Common myeloid progenitor, CD34-positive (primary cell): Measurements from ENCODE around the gene SIK2.

ENCODE experiments used
- CTCF ChIA-PET: fragments of 350-600 bp; sonication (Branson Sonifier 250); formaldehyde crosslinking; loops from one replicate; lab custom pipeline; 2021; ENCODE audit warnings: antibody characterized with exemption; lab: Charles Lee
- POLR2A ChIA-PET: fragments of 350-600 bp; sonication (Branson Sonifier 250); formaldehyde crosslinking; loops from one replicate; lab custom pipeline; 2021; ENCODE audit warnings: antibody characterized with exemption; lab: Charles Lee
- DNase-seq, 3 donors: peaks; one replicate each; pipeline versions ENCODE4 v3.0.0 to v3.0.0-alpha.2; 2013
- H3K27ac ChIP-seq, 2 experiments: 1 replicate in 1 of 2; 2 replicates in 1 of 2; pipeline ENCODE4 v1.7.0; 2013; ENCODE audit warnings: inconsistent platforms in 2 of 2, low read length in 2 of 2, mild to moderate bottlenecking in 2 of 2, low read depth in 1 of 2, moderate library complexity in 1 of 2; ENCODE audit not compliant: severe bottlenecking in 2 of 2, insufficient read depth in 1 of 2, poor library complexity in 1 of 2
- H3K27me3 ChIP-seq, 5 experiments: replicated peaks in 2 of 5; 1 replicate in 3 of 5; 2 replicates in 2 of 5; pipeline versions ENCODE4 v1.6.1 to v1.7.0; 2013; ENCODE audit warnings: low read length in 4 of 5, mild to moderate bottlenecking in 2 of 5, moderate library complexity in 2 of 5, inconsistent platforms in 1 of 5; ENCODE audit not compliant: insufficient read depth in 5 of 5, control insufficient read depth in 4 of 5
- H3K36me3 ChIP-seq, 4 experiments: 1 replicate in 2 of 4; 2 replicates in 2 of 4; pipeline versions ENCODE4 v1.6.1 to v1.7.0; 2013; ENCODE audit warnings: low read length in 3 of 4, control low read depth in 1 of 4, mild to moderate bottlenecking in 1 of 4; ENCODE audit not compliant: control insufficient read depth in 4 of 4, insufficient read depth in 4 of 4
- H3K4me1 ChIP-seq, 4 experiments: 1 replicate in 3 of 4; 2 replicates in 1 of 4; pipeline versions ENCODE4 v1.6.1 to v1.7.1; 2013; ENCODE audit warnings: low read length in 3 of 4, mild to moderate bottlenecking in 3 of 4, control low read depth in 1 of 4, inconsistent platforms in 1 of 4, moderate library complexity in 1 of 4; ENCODE audit not compliant: control insufficient read depth in 4 of 4, insufficient read depth in 4 of 4; ENCODE audit errors: control extremely low read depth in 1 of 4
- H3K4me3 ChIP-seq, 7 experiments: 1 replicate in 4 of 7; 2 replicates in 3 of 7; pipeline versions ENCODE4 v1.5.1 to v1.7.0; 2013; ENCODE audit warnings: mild to moderate bottlenecking in 7 of 7, low read length in 6 of 7, moderate library complexity in 6 of 7, inconsistent platforms in 2 of 7, low read depth in 2 of 7, control low read depth in 1 of 7; ENCODE audit not compliant: insufficient read depth in 4 of 7, control insufficient read depth in 1 of 7; ENCODE audit errors: extremely low read depth in 1 of 7
- H3K9me3 ChIP-seq, 5 experiments: 1 replicate in 4 of 5; 2 replicates in 1 of 5; pipeline versions ENCODE4 v1.6.1 to v1.7.1; 2013; ENCODE audit warnings: low read length in 4 of 5, mild to moderate bottlenecking in 2 of 5, inconsistent platforms in 1 of 5, low read depth in 1 of 5, moderate library complexity in 1 of 5; ENCODE audit not compliant: control insufficient read depth in 4 of 5, insufficient read depth in 2 of 5; ENCODE audit errors: control extremely low read depth in 1 of 5
- WGBS: methylation state at CpG from one replicate; pipeline ENCODE4 v1.1.5; 2013; ENCODE audit not compliant: insufficient coverage; 5-methylcytosine and 5-hydroxymethylcytosine counted together

The SIK2 gene

GRCh38 chr11:111762526-111762925, 160.3 kb downstream of the SIK2 start:
- POLR2A ChIA-PET: no interaction called here

DNA sequence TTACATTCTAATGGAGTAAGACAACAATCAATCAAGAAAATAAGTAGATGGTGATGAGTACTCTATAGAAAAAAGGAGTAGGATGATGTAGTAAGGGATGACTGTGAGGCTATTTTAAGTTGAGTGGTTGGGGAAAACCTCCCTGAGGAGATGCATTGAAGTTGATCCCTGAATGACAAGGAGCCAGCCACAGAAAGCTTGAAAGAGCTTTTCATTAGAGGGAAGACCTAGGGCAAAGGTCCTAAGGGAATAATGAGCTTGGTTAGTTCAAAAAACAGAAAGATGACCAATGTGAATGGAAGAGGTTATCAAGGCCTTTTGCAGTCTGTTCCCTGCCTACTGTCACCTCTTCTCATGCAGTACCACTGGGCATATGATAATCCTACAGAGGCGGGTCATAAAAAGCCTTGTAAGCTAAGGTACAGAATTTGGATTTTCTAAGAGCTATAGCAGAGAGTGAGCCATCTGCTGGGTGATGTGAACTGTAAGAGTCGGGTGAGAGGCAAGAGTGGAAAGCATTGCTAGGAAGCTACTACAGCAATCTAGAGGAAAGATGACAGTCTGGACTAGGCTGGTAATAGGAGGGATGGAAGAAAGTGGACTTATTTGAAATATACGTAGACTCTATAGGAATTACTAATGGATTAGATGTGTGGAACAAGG, 160.9 kb downstream of the SIK2 start:
- DNase-seq: peak in 2 of 3 donors; percentile 9 to 10
- 82% methylated on average over 2 of the region's 3 CpGs for WGBS
- no peak overlapping the region for H3K4me3 ChIP-seq
- ChIA-PET CTCF (interaction anchor here (0.7 to 3.9 kb wide), 6 partner anchors 8 to 162 kb away, joined by 3 to 20 read pairs (median 4); no protein-coding TSS in a partner anchor), POLR2A (no interaction called here)
- H3K27ac ChIP-seq: no peak overlapping the region
- peaks cover 5 to 20% (median 13%) of the 10 kb centered on the region in 4 experiments for H3K4me1 ChIP-seq
- peaks cover 16 to 57% (median 39%) of the 10 kb centered on the region in 4 experiments for H3K36me3 ChIP-seq
- no peaks in the 10 kb centered on the region for H3K27me3 ChIP-seq
- H3K9me3 ChIP-seq: no peaks in the 10 kb centered on the region

More at GRCh38 chr11:111762526-111762925, 160.3 kb downstream of the SIK2 start:
- no peak overlapping the region for H3K4me3 ChIP-seq
- DNase-seq: no peak
- peaks cover 16 to 62% (median 40%) of the 10 kb centered on the region in 4 experiments for H3K36me3 ChIP-seq
- peaks cover 5 to 20% (median 13%) of the 10 kb centered on the region in 4 experiments for H3K4me1 ChIP-seq
- WGBS: 89% methylated on average over 4 of the region's 5 CpGs
- H3K27me3 ChIP-seq: no peaks in the 10 kb centered on the region
- no peaks in the 10 kb centered on the region for H3K9me3 ChIP-seq
- no peak overlapping the region for H3K27ac ChIP-seq
- CTCF ChIA-PET: interaction anchor here (0.7 to 3.9 kb wide), 5 partner anchors 9 to 161 kb away, joined by 3 to 20 read pairs (median 4); no protein-coding TSS in a partner anchor

- H3K27ac ChIP-seq: no peak overlapping the region
Measured at GRCh38 chr11:111764621-111765020, 162.4 kb downstream of the SIK2 start.

DNA sequence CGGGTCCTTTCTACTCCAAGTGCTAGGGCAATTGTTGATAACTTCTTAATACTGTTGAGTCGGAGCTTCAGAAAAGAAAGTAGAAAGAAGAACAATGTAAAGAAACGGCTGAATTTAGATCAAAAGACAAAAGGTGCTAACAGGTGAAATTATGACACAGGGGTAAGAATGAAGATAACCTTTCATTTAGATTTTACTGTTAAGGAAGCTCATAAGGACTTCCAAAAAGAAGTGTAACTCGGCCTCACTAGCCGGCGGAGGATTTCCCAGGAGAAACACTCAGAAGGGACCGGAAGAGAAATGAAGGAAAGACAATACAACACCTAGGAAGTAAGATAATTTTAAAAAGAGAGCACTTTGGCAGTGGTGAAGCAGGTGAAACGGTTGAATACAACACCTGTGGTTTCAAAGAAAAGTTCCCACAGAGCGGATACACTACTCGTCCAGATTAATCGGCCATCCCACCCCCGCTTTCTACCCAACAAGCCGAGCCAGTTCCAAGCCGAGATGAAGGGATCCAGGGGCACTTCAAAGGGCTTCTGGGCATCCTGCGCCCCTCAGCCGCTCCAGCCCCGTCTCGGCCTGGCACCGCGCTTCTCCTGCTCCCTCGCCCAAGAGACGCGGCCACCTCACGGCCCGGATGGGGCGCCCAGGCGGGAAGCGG, 163.2 kb downstream of the SIK2 start:
- ChIA-PET CTCF (interaction anchor here (1.1 to 4.8 kb wide), 4 partner anchors 9 to 67 kb away, joined by 3 to 42 read pairs (median 4); no protein-coding TSS in a partner anchor), POLR2A (no interaction called here)
- no peaks in the 10 kb centered on the region for H3K9me3 ChIP-seq
- peak overlapping the region; percentile 21 to 64 for H3K27ac ChIP-seq
- WGBS: 5% methylated on average over 24 of the region's 28 CpGs
- H3K27me3 ChIP-seq: no peaks in the 10 kb centered on the region
- DNase-seq: peak in 1 of 3 donors; percentile 2
- peaks cover 5 to 20% (median 13%) of the 10 kb centered on the region in 4 experiments for H3K4me1 ChIP-seq
- H3K4me3 ChIP-seq: peak overlapping the region; percentile 85 to 99 (median 96)
- H3K36me3 ChIP-seq: peaks cover 14 to 37% (median 24%) of the 10 kb centered on the region in 4 experiments

More at GRCh38 chr11:111764621-111765020, 162.4 kb downstream of the SIK2 start:
- no peak for DNase-seq
- ChIA-PET POLR2A (no interaction called here), CTCF (interaction anchor here (1.1 to 4.8 kb wide), 4 partner anchors 9 to 68 kb away, joined by 3 to 42 read pairs (median 4); no protein-coding TSS in a partner anchor)
- Histone ChIP-seq H3K4me1 (peaks cover 5 to 20% (median 13%) of the 10 kb centered on the region in 4 experiments), H3K36me3 (peaks cover 14 to 45% (median 31%) of the 10 kb centered on the region in 4 experiments), H3K9me3 (no peaks in the 10 kb centered on the region), H3K27me3 (no peaks in the 10 kb centered on the region), H3K4me3 (peak overlapping the region in 3 of 7 experiments; percentile 48 to 98 (median 97))
- 100% methylated on average over 1 of the region's 1 CpG for WGBS

DNA sequence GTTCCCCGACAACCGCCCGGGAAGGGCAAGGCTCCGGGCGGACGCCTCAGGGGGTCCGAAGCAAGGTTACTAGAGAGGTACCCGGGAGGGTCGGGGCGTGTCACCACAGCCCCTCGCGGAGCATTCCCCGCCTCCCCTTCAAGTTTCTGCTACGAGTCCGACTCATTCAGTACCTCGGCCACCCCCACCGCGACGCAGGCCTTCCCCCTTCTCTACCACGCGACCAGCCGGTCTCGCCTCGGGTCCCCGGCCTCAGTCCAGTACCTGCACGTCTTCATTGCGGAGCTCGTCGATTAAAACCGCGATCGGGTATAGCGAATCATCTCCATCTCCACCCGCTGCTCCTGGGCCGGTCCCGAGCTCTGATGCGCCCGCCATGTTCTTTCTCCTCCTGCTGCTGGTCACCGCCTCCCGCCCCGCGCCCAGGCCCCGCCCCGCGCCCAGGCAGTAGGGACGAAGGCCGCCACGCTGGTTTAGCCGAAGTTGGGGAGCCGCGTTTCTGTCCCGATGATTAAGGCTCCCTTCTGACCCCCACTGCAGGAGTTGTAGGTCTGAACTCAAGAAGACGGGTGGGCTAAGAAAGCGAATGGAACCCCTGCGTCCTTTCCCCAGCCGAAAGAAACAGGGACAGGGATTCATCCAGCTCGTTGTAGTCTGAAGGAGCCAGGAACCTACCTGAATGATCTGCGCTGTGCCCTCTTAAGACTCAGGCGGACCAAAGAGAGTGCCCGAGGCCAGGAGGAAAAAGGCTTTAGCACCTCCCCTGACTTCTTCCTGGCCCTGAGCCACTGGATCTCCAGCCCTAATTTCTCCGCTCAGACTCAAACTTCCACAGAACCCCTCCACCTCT, 164.0 kb downstream of the SIK2 start, which contains the start of gene PPP2R1B:
TSS of gene PPP2R1B (minus strand) at position 406 of the 850 bp plus-strand sequence. CDS start at position 378, 28 bp downstream.
- H3K36me3 ChIP-seq: peaks cover 8 to 29% (median 16%) of the 10 kb centered on the region in 4 experiments
- peak; percentile 54 to 79 (median 73) for DNase-seq
- no peaks in the 10 kb centered on the region for H3K9me3 ChIP-seq
- 1% methylated on average over 48 of the region's 61 CpGs for WGBS
- peak within 1 kb of the TSS; percentile 21 to 64 for H3K27ac ChIP-seq
- POLR2A ChIA-PET: interaction anchor here (1.5 kb wide), 1 partner anchor 164 kb away, joined by 3 read pairs; the partner anchor contains the start of gene SIK2
- H3K4me1 ChIP-seq: peaks cover 5 to 20% (median 13%) of the 10 kb centered on the region in 4 experiments
- H3K27me3 ChIP-seq: no peaks in the 10 kb centered on the region
- peak within 1 kb of the TSS; percentile 85 to 99 (median 96) for H3K4me3 ChIP-seq
- CTCF ChIA-PET: interaction anchor here (1.2 to 4.8 kb wide), 3 partner anchors 10 to 169 kb away, joined by 4 to 42 read pairs (median 4); no protein-coding TSS in a partner anchor

DNA sequence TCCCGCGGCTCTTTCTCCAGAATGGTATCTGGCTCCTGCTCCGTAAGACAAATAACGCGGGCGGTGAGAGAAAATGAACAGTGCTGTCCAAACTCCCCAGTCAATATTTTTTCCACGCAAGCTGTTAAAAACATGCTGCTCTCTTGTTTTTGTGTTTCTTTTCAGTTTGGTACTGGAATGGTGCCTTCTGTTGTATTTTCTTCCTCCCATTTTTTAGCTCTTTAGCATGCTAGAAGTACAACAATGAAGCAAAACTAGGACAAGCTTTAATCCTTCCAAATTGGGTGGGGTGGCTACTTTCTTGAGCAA, 164.5 kb downstream of the SIK2 start:
- Histone ChIP-seq H3K36me3 (peaks cover 6 to 25% (median 13%) of the 10 kb centered on the region in 4 experiments), H3K4me1 (peaks cover 5 to 20% (median 13%) of the 10 kb centered on the region in 4 experiments), H3K9me3 (no peaks in the 10 kb centered on the region), H3K27ac (peak overlapping the region in 1 of 2 experiments; percentile 52), H3K4me3 (peak overlapping the region; percentile 85 to 99 (median 96)), H3K27me3 (no peaks in the 10 kb centered on the region)
- DNase-seq: no peak
- WGBS: 0% methylated on average over 5 of the region's 7 CpGs
- ChIA-PET CTCF (interaction anchor here (1.2 to 4.8 kb wide), 3 partner anchors 10 to 170 kb away, joined by 4 to 42 read pairs (median 4); no protein-coding TSS in a partner anchor), POLR2A (interaction anchor here (1.5 kb wide), 1 partner anchor 164 kb away, joined by 3 read pairs; the partner anchor contains the start of gene SIK2)
